ENCODE data around the gene SAFB. TPM values are rescaled to one million over a fixed set of nuclear protein-coding genes. Genes with fewer than 3 reads are reported as not detected.

The SAFB gene
- total RNA-seq, 1 donor from 2014 or later = 65.1 TPM

DNA sequence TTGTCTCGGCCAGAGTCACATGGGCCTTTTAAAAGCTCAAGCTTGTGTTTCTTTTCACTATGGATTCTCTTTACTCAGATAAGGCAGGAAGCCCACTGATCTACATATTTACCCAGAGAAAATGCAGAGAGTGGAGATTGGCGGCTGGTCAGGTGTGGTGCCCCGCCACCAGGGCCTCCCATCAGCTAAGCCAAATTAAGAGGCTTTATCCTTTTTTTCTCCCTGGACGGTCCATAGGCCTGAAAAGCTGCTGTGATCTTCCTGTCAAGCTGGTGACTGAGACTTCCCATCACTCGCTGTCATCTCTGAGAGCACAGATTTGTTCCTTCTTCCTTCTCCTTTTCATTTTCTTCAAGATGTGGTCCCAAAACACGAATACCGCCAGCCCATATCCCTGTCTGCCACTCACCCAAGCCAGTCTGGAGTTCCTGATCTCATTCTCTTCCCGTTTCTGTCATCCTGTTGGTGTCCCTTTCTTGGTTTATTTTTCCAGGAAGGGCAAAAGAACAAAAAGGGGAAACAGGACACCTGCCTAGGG lies 1.9 kb downstream of the SAFB start:
- TF ChIP-seq EZH2 (IDR thresholded peaks at IDR 0.05; ENCODE audit: insufficient read depth, low read length) = no peak
- TF ChIP-seq, protein P1, sequence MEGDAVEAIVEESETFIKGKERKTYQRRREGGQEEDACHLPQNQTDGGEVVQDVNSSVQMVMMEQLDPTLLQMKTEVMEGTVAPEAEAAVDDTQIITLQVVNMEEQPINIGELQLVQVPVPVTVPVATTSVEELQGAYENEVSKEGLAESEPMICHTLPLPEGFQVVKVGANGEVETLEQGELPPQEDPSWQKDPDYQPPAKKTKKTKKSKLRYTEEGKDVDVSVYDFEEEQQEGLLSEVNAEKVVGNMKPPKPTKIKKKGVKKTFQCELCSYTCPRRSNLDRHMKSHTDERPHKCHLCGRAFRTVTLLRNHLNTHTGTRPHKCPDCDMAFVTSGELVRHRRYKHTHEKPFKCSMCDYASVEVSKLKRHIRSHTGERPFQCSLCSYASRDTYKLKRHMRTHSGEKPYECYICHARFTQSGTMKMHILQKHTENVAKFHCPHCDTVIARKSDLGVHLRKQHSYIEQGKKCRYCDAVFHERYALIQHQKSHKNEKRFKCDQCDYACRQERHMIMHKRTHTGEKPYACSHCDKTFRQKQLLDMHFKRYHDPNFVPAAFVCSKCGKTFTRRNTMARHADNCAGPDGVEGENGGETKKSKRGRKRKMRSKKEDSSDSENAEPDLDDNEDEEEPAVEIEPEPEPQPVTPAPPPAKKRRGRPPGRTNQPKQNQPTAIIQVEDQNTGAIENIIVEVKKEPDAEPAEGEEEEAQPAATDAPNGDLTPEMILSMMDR (IDR thresholded peaks at IDR 0.05; ENCODE audit: insufficient read depth, low read depth, low read length) = no peak
- Histone ChIP-seq H3K27me3 (ENCODE audit: insufficient read depth, low read length) (no peaks in the 10 kb centered on the region), H3K4me2 (ENCODE audit: low read length) (peak overlapping the region; percentile 97), H3K4me1 (ENCODE audit: insufficient read depth, low read length) (peaks cover 38% of the 10 kb centered on the region), H2AFZ (ENCODE audit: low read depth, low read length) (no peak overlapping the region), H3K9ac (ENCODE audit: low read length) (peak overlapping the region; percentile 98), H3K79me2 (ENCODE audit: insufficient read depth, low read length) (peaks cover 98% of the 10 kb centered on the region), H4K20me1 (ENCODE audit: insufficient read depth, low read length) (peaks cover 88% of the 10 kb centered on the region), H3K27ac (ENCODE audit: low read depth, low read length) (no peak overlapping the region), H3K9me3 (ENCODE audit: insufficient read depth, low read depth, low read length) (no peaks in the 10 kb centered on the region), H3K4me3 (ENCODE audit: insufficient read depth, low read depth, low read length) (peak overlapping the region; percentile 94), H3K36me3 (ENCODE audit: insufficient read depth, low read length) (peaks cover 42% of the 10 kb centered on the region)
- Mint-ChIP-seq H3K4me1 (ENCODE audit: low read depth, unreplicated experiment) (peaks cover 22% of the 10 kb centered on the region), H3K36me3 (ENCODE audit: low read depth, unreplicated experiment) (peaks cover 22% of the 10 kb centered on the region), H3K27me3 (ENCODE audit: low read depth, unreplicated experiment) (no peaks in the 10 kb centered on the region), H3K9me3 (ENCODE audit: unreplicated experiment) (no peaks in the 10 kb centered on the region), H3K4me3 (ENCODE audit: unreplicated experiment) (peak overlapping the region; percentile 94), H3K27ac (ENCODE audit: unreplicated experiment) (peak overlapping the region; percentile 93)
- DNase-seq (ENCODE audit: low read depth) (no peak), FAIRE-seq (no peak)

DNA sequence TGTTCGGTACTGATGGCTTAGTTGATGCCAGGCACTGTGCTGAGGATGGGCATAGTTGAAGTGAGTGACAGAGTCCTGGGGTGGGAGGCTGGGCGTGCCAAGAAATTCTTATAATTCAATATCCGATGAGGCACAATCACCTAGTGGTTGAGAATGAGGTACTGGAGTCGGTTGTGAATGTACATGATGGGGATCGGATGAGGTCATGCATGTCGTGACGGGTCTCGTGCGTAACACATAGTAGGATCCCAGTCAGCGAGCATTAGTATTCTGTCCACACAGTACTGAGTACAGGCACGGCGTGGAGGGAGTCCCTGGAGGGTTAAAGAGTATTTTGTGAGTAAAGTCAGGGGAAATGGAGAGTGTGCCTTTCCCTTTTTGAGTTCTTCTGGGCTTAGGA lies 2.8 kb downstream of the SAFB start:
- peak overlapping the region; percentile 21 for H3K27ac Mint-ChIP-seq (ENCODE audit: unreplicated experiment)
- peaks cover 98% of the 10 kb centered on the region for H3K79me2 ChIP-seq (ENCODE audit: insufficient read depth, low read length)
- no peaks in the 10 kb centered on the region for H3K9me3 ChIP-seq (ENCODE audit: insufficient read depth, low read depth, low read length)
- FAIRE-seq (no peak), DNase-seq (ENCODE audit: low read depth) (no peak)
- peak overlapping the region; percentile 27 for H3K4me3 ChIP-seq (ENCODE audit: insufficient read depth, low read depth, low read length)
- H2AFZ ChIP-seq (ENCODE audit: low read depth, low read length) = no peak overlapping the region
- H3K9me3 Mint-ChIP-seq (ENCODE audit: unreplicated experiment) = no peaks in the 10 kb centered on the region
- peaks cover 22% of the 10 kb centered on the region for H3K4me1 Mint-ChIP-seq (ENCODE audit: low read depth, unreplicated experiment)
- peaks cover 40% of the 10 kb centered on the region for H3K36me3 ChIP-seq (ENCODE audit: insufficient read depth, low read length)
- no peaks in the 10 kb centered on the region for H3K27me3 Mint-ChIP-seq (ENCODE audit: low read depth, unreplicated experiment)
- H3K27me3 ChIP-seq (ENCODE audit: insufficient read depth, low read length) = no peaks in the 10 kb centered on the region
- H4K20me1 ChIP-seq (ENCODE audit: insufficient read depth, low read length) = peaks cover 87% of the 10 kb centered on the region
- TF ChIP-seq, protein P1 (IDR thresholded peaks at IDR 0.05; ENCODE audit: insufficient read depth, low read depth, low read length) = no peak
- no peak for TF ChIP-seq EZH2 (IDR thresholded peaks at IDR 0.05; ENCODE audit: insufficient read depth, low read length)
- H3K27ac ChIP-seq (ENCODE audit: low read depth, low read length) = no peak overlapping the region
- H3K36me3 Mint-ChIP-seq (ENCODE audit: low read depth, unreplicated experiment) = peaks cover 22% of the 10 kb centered on the region
- peak overlapping the region; percentile 94 for H3K4me3 Mint-ChIP-seq (ENCODE audit: unreplicated experiment)
- H3K4me2 ChIP-seq (ENCODE audit: low read length) = peak overlapping the region; percentile 97
- H3K9ac ChIP-seq (ENCODE audit: low read length) = peak overlapping the region; percentile 98
- H3K4me1 ChIP-seq (ENCODE audit: insufficient read depth, low read length) = peaks cover 38% of the 10 kb centered on the region

DNA sequence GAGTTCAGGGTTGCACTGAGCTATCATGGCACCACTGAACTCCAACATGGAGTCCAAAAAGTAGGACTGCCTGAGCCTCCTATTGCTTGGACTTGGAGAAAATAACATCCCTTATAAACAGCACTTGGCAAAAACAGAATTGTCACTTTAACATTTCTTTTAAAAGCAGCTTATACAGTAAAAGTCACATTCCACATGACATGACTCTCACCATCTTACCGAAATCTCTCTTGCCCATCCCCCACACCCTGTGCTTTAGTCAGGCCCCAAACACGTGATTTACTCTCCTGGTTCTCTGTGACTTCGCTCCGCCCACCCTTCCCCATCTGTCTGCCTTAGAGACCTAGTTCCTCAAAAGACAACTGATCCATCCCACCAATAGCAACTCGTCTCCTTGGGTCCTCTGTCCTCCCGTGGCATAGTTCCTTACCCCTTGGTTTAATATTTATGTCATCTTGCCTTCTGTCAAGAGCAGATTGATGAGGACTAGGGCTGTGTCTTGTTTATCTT lies 4.6 kb downstream of the SAFB start:
- peak overlapping the region; percentile 0 for H3K9ac ChIP-seq (ENCODE audit: low read length)
- H3K79me2 ChIP-seq (ENCODE audit: insufficient read depth, low read length) = peaks cover 97% of the 10 kb centered on the region
- TF ChIP-seq, protein P1 (IDR thresholded peaks at IDR 0.05; ENCODE audit: insufficient read depth, low read depth, low read length) = no peak
- no peak for TF ChIP-seq EZH2 (IDR thresholded peaks at IDR 0.05; ENCODE audit: insufficient read depth, low read length)
- H3K9me3 ChIP-seq (ENCODE audit: insufficient read depth, low read depth, low read length) = no peaks in the 10 kb centered on the region
- H3K27ac ChIP-seq (ENCODE audit: low read depth, low read length) = no peak overlapping the region
- no peak for FAIRE-seq
- no peaks in the 10 kb centered on the region for H3K27me3 ChIP-seq (ENCODE audit: insufficient read depth, low read length)
- H3K4me1 Mint-ChIP-seq (ENCODE audit: low read depth, unreplicated experiment) = peaks cover 29% of the 10 kb centered on the region
- H3K4me3 ChIP-seq (ENCODE audit: insufficient read depth, low read depth, low read length) = no peak overlapping the region
- DNase-seq (ENCODE audit: low read depth) = peak; percentile 26
- H2AFZ ChIP-seq (ENCODE audit: low read depth, low read length) = no peak overlapping the region
- H3K4me2 ChIP-seq (ENCODE audit: low read length) = peak overlapping the region; percentile 32
- peaks cover 89% of the 10 kb centered on the region for H4K20me1 ChIP-seq (ENCODE audit: insufficient read depth, low read length)
- H3K27ac Mint-ChIP-seq (ENCODE audit: unreplicated experiment) = no peak overlapping the region
- no peaks in the 10 kb centered on the region for H3K27me3 Mint-ChIP-seq (ENCODE audit: low read depth, unreplicated experiment)
- H3K4me3 Mint-ChIP-seq (ENCODE audit: unreplicated experiment) = peak overlapping the region; percentile 74
- peaks cover 28% of the 10 kb centered on the region for H3K4me1 ChIP-seq (ENCODE audit: insufficient read depth, low read length)
- H3K36me3 ChIP-seq (ENCODE audit: insufficient read depth, low read length) = peaks cover 37% of the 10 kb centered on the region
- peaks cover 19% of the 10 kb centered on the region for H3K36me3 Mint-ChIP-seq (ENCODE audit: low read depth, unreplicated experiment)
- H3K9me3 Mint-ChIP-seq (ENCODE audit: unreplicated experiment) = no peaks in the 10 kb centered on the region

Data from astrocyte (in vitro differentiated cells and primary cell).